Keratinocyte (primary cell): ENCODE results near the gene THSD7B. TPM values are rescaled to one million over a fixed set of nuclear protein-coding genes. Genes with fewer than 3 reads are reported as not detected.

Experiments used
- DNase-seq: peaks from one replicate; pipeline ENCODE4 v3.0.0-alpha.2; 2011; ENCODE audit warnings: low read depth, missing footprints, low spot score
- FAIRE-seq: peaks from 2 replicates; lab custom pipeline; 2011; peaks lifted over from hg19 to GRCh38; lab: Jason Lieb, UNC
- H2AFZ ChIP-seq: 2 replicates; pipeline ENCODE4 v1.6.0; 2012; ENCODE audit warnings: low read length, control low read depth, inconsistent platforms; ENCODE audit not compliant: control insufficient read depth
- H3K27ac ChIP-seq: 2 replicates; pipeline ENCODE4 v1.5.1; 2011; ENCODE audit warnings: low read length; ENCODE audit not compliant: control insufficient read depth, insufficient read depth
- H3K27me3 ChIP-seq: 3 replicates; pipeline ENCODE4 v1.6.0; 2011; ENCODE audit warnings: low read length; ENCODE audit not compliant: control insufficient read depth, insufficient read depth; ENCODE audit errors: extremely low read depth
- H3K36me3 ChIP-seq, 2 experiments: 2 replicates in 1 of 2; 3 replicates in 1 of 2; pipeline ENCODE4 v1.5.1; 2011; ENCODE audit warnings: low read length in 2 of 2, mild to moderate bottlenecking in 1 of 2; ENCODE audit not compliant: control insufficient read depth in 2 of 2, insufficient read depth in 2 of 2; ENCODE audit errors: extremely low read depth in 1 of 2
- H3K4me1 ChIP-seq: 3 replicates; pipeline ENCODE4 v1.5.1; 2011; ENCODE audit warnings: low read length; ENCODE audit not compliant: control insufficient read depth, insufficient read depth; ENCODE audit errors: extremely low read depth
- H3K4me2 ChIP-seq: 3 replicates; pipeline ENCODE4 v1.6.0; 2011; ENCODE audit warnings: low read depth, low read length; ENCODE audit not compliant: control insufficient read depth, insufficient read depth; ENCODE audit errors: extremely low read depth
- H3K4me3 ChIP-seq, 3 experiments: fragments of 200-600 bp in 1 of 3; sonication (generic) in 1 of 3; 2 replicates in 2 of 3; 3 replicates in 1 of 3; pipeline ENCODE4 v1.5.1; 2011 to 2016; ENCODE audit warnings: low read length in 3 of 3, mild to moderate bottlenecking in 3 of 3, control low read depth in 2 of 3, inconsistent platforms in 1 of 3, low read depth in 1 of 3, mixed read lengths in 1 of 3, mixed run types in 1 of 3, moderate library complexity in 1 of 3; ENCODE audit not compliant: control insufficient read depth in 2 of 3, insufficient read depth in 2 of 3; ENCODE audit errors: extremely low read depth in 1 of 3
- H3K79me2 ChIP-seq: 2 replicates; pipeline ENCODE4 v1.6.0; 2012; ENCODE audit warnings: low read length; ENCODE audit not compliant: control insufficient read depth, insufficient read depth
- H3K9ac ChIP-seq: 3 replicates; pipeline ENCODE4 v1.6.0; 2011; ENCODE audit warnings: low read length; ENCODE audit not compliant: control insufficient read depth, insufficient read depth; ENCODE audit errors: extremely low read depth
- H3K9me1 ChIP-seq: 3 replicates; pipeline ENCODE4 v1.6.0; 2011; ENCODE audit warnings: low read length; ENCODE audit not compliant: control insufficient read depth, insufficient read depth; ENCODE audit errors: extremely low read depth
- H3K9me3 ChIP-seq: 2 replicates; pipeline ENCODE4 v1.5.1; 2012; ENCODE audit warnings: low read depth, low read length; ENCODE audit not compliant: control insufficient read depth
- H4K20me1 ChIP-seq: 3 replicates; pipeline ENCODE4 v1.6.0; 2011; ENCODE audit warnings: low read length; ENCODE audit not compliant: control insufficient read depth, insufficient read depth; ENCODE audit errors: extremely low read depth
- EZH2 ChIP-seq: IDR thresholded peaks from one replicate; pipeline ENCODE4 v1.6.1; 2012; ENCODE audit warnings: inconsistent platforms, mild to moderate bottlenecking, low read length, moderate library complexity
- dilution Hi-C: fragments of 300-500 bp; cut with MboI; formaldehyde crosslinking; loops from one replicate; pipeline ENCODE4 v1.7.0; 2020; ENCODE audit warnings: low sequenced_read_pairs; ENCODE audit not compliant: extremely low pct_ligation_motif_present
- polyA plus RNA-seq, 5 experiments: library from polyadenylated mRNA; depleted of rRNA in 3 of 5; stranded (reverse) in 3 of 5; stranded (forward) in 1 of 5; unstranded in 1 of 5; fragments of >200 nt; gene quantifications; 1 replicate in 1 of 5; 2 replicates in 3 of 5; 3 replicates in 1 of 5; pipeline versions ENCODE4 v1.2.1 to v1.2.3, GENCODE V29; 2011 to 2012; ENCODE audit warnings: missing spikeins in 2 of 5, low read depth in 1 of 5, low replicate concordance in 1 of 5
- TF ChIP-seq, protein P1 (sequence below), 3 experiments: IDR thresholded peaks in 1 of 3; conservative IDR thresholded peaks in 1 of 3; optimal IDR thresholded peaks in 1 of 3; 2 replicates in 2 of 3; 3 replicates in 1 of 3; pipeline versions ENCODE3 to v1.5.1; 2011; ENCODE audit warnings: low read length in 3 of 3, mild to moderate bottlenecking in 3 of 3, moderate library complexity in 2 of 3, control low read depth in 1 of 3, inconsistent platforms in 1 of 3; ENCODE audit not compliant: insufficient read depth in 2 of 3; ENCODE audit errors: extremely low read depth in 1 of 3

THSD7B gene
- polyA plus RNA-seq, 1 donor (not counting 4 experiments of a cell fraction or from before 2014, with no cell fraction given), result 0.04 TPM

DNA sequence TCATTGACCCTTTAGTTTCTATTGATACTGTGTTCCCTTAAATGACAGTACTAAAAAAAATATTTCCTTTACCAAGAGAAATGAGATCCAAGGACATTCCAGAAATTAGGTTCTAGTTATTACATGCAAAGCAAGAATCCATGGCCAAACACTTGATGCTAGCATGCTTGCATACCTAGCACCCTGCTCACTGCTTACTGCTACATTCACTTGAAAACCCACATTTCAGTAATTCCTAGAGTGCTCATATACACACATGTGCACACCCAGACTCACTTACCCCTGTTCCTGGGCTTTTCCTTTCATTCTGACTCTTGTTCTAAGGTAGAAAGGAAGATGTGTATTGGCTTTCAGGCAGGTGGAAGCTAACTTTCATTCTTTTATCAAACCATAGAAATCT is 395.9 kb downstream of the THSD7B start:
- FAIRE-seq (no peak), DNase-seq (no peak)
- no peak for TF ChIP-seq EZH2
- TF ChIP-seq, protein P1, sequence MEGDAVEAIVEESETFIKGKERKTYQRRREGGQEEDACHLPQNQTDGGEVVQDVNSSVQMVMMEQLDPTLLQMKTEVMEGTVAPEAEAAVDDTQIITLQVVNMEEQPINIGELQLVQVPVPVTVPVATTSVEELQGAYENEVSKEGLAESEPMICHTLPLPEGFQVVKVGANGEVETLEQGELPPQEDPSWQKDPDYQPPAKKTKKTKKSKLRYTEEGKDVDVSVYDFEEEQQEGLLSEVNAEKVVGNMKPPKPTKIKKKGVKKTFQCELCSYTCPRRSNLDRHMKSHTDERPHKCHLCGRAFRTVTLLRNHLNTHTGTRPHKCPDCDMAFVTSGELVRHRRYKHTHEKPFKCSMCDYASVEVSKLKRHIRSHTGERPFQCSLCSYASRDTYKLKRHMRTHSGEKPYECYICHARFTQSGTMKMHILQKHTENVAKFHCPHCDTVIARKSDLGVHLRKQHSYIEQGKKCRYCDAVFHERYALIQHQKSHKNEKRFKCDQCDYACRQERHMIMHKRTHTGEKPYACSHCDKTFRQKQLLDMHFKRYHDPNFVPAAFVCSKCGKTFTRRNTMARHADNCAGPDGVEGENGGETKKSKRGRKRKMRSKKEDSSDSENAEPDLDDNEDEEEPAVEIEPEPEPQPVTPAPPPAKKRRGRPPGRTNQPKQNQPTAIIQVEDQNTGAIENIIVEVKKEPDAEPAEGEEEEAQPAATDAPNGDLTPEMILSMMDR (optimal IDR thresholded peaks at IDR 0.05 in 1 of 3, IDR thresholded peaks at IDR 0.05 in 1 of 3, conservative IDR thresholded peaks at IDR 0.05 in 1 of 3; ENCODE audit: extremely low read depth in 1 of 3, insufficient read depth in 2 of 3, low read length in 3 of 3), result no peak
- dilution Hi-C loops, result no loop called here
- Histone ChIP-seq H3K4me2 (no peak overlapping the region), H4K20me1 (no peaks in the 10 kb centered on the region), H3K9ac (no peak overlapping the region), H3K79me2 (no peaks in the 10 kb centered on the region), H3K4me1 (peaks cover 8% of the 10 kb centered on the region), H2AFZ (no peak overlapping the region), H3K9me3 (no peaks in the 10 kb centered on the region), H3K36me3 (no peaks in the 10 kb centered on the region), H3K27me3 (no peaks in the 10 kb centered on the region), H3K9me1 (no peaks in the 10 kb centered on the region), H3K4me3 (no peak overlapping the region), H3K27ac (no peak overlapping the region)

- H2AFZ ChIP-seq, result no peak overlapping the region
- peak; percentile 45 for DNase-seq
These were observed 400.6 kb downstream of the THSD7B start for GRCh38 chr2:137165968-137166367.

More at GRCh38 chr2:137165968-137166367, 400.6 kb downstream of the THSD7B start:
- FAIRE-seq, result peak; percentile 82
- TF ChIP-seq, protein P1 (optimal IDR thresholded peaks at IDR 0.05 in 1 of 3, IDR thresholded peaks at IDR 0.05 in 1 of 3, conservative IDR thresholded peaks at IDR 0.05 in 1 of 3; ENCODE audit: extremely low read depth in 1 of 3, insufficient read depth in 2 of 3, low read length in 3 of 3), result no peak
- TF ChIP-seq EZH2, result no peak
- peaks cover 34% of the 10 kb centered on the region for H3K4me1 ChIP-seq
- H3K9me3 ChIP-seq, result no peaks in the 10 kb centered on the region
- peaks cover 2% of the 10 kb centered on the region for H3K9me1 ChIP-seq
- no peak overlapping the region for H3K9ac ChIP-seq
- no peaks in the 10 kb centered on the region for H4K20me1 ChIP-seq
- H3K4me3 ChIP-seq, result no peak overlapping the region
- dilution Hi-C loops, result no loop called here
- no peaks in the 10 kb centered on the region for H3K36me3 ChIP-seq
- peak overlapping the region; percentile 29 for H3K4me2 ChIP-seq
- H3K27me3 ChIP-seq, result no peaks in the 10 kb centered on the region
- no peak overlapping the region for H3K27ac ChIP-seq
- H3K79me2 ChIP-seq, result no peaks in the 10 kb centered on the region
